ENCODE measurements around the gene RPP25L. TPM values are rescaled to one million over a fixed set of nuclear protein-coding genes. Genes with fewer than 3 reads are reported as not detected.

The RPP25L gene
- total RNA-seq, 1 experiment from 2014 or later, result 17.2 TPM

DNA sequence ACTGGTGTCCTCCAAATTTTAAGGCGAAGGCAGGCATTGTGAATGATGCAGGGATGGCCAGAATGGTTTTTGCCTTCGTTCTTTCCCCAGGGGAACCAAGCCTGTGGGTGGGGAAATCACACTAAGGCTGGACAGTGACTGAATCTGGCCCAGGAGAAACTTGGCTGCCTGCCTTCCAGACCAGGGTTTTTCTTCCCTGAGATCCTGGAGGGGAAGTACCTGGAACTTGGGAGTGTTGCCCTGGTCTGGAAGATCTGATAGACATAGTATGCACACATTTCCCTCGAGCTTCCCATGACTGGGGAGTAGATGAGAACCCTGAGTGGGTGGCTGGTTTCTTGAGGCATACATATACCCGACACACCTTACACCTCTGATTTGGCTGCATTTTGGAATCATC is 39.4 kb upstream of the RPP25L start:
- H3K23me2 ChIP-seq (ENCODE audit: insufficient read length, low read depth, low read length, poor library complexity, severe bottlenecking), result peaks cover 16% of the 10 kb centered on the region

More for the DNA sequence above, 39.4 kb upstream of the RPP25L start:
- Histone ChIP-seq H3K23ac (ENCODE audit: insufficient read length, low read depth, low read length) (no peak overlapping the region), H3K4me1 (ENCODE audit: insufficient read depth, low read length) (peaks cover 8% of the 10 kb centered on the region; the same call in 1 of the 2 replicates), H3K9me3 (ENCODE audit: control insufficient read depth, low read depth, low read length) (no peaks in the 10 kb centered on the region), H2BK120ac (ENCODE audit: low read depth, low read length, poor library complexity, severe bottlenecking) (no peak overlapping the region), H3K4me2 (ENCODE audit: insufficient read depth, insufficient read length, low read length) (peak overlapping the region; percentile 63), H3K4ac (ENCODE audit: low read depth, low read length) (no peak overlapping the region), H4K91ac (ENCODE audit: insufficient read length, low read depth, low read length) (no peak overlapping the region), H3K27ac (ENCODE audit: insufficient read length, low read depth, low read length) (no peak overlapping the region), H2BK15ac (ENCODE audit: low read depth, low read length) (no peak overlapping the region), H3K79me2 (ENCODE audit: insufficient read depth, low read length) (peaks cover 2% of the 10 kb centered on the region; the same call in 1 of the 2 replicates), H2BK20ac (ENCODE audit: low read depth, low read length, poor library complexity, severe bottlenecking) (no peak overlapping the region), H3K14ac (ENCODE audit: insufficient read depth, low read length) (no peak overlapping the region), H2BK12ac (ENCODE audit: insufficient read length, low read depth, low read length) (no peak overlapping the region), H2AFZ (ENCODE audit: low read length) (no peak overlapping the region), H2AK5ac (ENCODE audit: insufficient read length, low read length) (no peak overlapping the region), H4K20me1 (ENCODE audit: control insufficient read depth, insufficient read depth, insufficient read length) (peaks cover 3% of the 10 kb centered on the region), H3K9ac (ENCODE audit: extremely low read depth, insufficient read length, low read length) (no peak overlapping the region), H2BK5ac (ENCODE audit: insufficient read length, low read length) (no peak overlapping the region), H3K27me3 (ENCODE audit: insufficient read depth, low read length) (no peaks in the 10 kb centered on the region), H3K18ac (ENCODE audit: insufficient read length, low read depth, low read length) (no peak overlapping the region), H3K56ac (ENCODE audit: insufficient read length, low read depth, low read length) (no peak overlapping the region), H3K79me1 (ENCODE audit: insufficient read depth, low read depth, low read length, poor library complexity, severe bottlenecking) (no peaks in the 10 kb centered on the region), H4K5ac (ENCODE audit: insufficient read length, low read depth, low read length) (no peak overlapping the region), H3T11ph (ENCODE audit: low read length) (no peak overlapping the region), H4K8ac (replicated peaks; ENCODE audit: insufficient read length, low read depth, low read length) (no peak overlapping the region)
- peaks cover 4% of the 10 kb centered on the region for H3K27me3 Mint-ChIP-seq (ENCODE audit: low read depth)
- no CpG with 5 or more reads among the region's 4 CpGs for WGBS (ENCODE audit: extremely low coverage, insufficient read length, low lambda C conversion rate)
- peak overlapping the region; percentile 77 to 84 for H3K4me3 Mint-ChIP-seq
- TF ChIP-seq, protein P1, sequence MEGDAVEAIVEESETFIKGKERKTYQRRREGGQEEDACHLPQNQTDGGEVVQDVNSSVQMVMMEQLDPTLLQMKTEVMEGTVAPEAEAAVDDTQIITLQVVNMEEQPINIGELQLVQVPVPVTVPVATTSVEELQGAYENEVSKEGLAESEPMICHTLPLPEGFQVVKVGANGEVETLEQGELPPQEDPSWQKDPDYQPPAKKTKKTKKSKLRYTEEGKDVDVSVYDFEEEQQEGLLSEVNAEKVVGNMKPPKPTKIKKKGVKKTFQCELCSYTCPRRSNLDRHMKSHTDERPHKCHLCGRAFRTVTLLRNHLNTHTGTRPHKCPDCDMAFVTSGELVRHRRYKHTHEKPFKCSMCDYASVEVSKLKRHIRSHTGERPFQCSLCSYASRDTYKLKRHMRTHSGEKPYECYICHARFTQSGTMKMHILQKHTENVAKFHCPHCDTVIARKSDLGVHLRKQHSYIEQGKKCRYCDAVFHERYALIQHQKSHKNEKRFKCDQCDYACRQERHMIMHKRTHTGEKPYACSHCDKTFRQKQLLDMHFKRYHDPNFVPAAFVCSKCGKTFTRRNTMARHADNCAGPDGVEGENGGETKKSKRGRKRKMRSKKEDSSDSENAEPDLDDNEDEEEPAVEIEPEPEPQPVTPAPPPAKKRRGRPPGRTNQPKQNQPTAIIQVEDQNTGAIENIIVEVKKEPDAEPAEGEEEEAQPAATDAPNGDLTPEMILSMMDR (conservative IDR thresholded peaks at IDR 0.05), result no peak
- H3K9me3 Mint-ChIP-seq, result no peaks in the 10 kb centered on the region
- peak overlapping the region; percentile 54 to 97 (median 89); a peak in 4 of 7 replicates for H3K27ac Mint-ChIP-seq
- H3K4me1 Mint-ChIP-seq, result peaks cover 41 to 54% of the 10 kb centered on the region in 2 experiments
- peaks cover 16 to 28% (median 24%) of the 10 kb centered on the region in 3 experiments; a peak in 5 of 7 replicates for H3K36me3 Mint-ChIP-seq (ENCODE audit: insufficient read depth in 1 of 3, low read depth in 3 of 3)
- DNase-seq, result no peak
